GM12892 (cell line): Measurements from ENCODE around the gene PADI1.

Experiments used
- DNase-seq: peaks from one replicate; pipeline ENCODE4 v3.0.0; 2011; ENCODE audit not compliant: insufficient read length
- FAIRE-seq: peaks from 2 replicates; lab custom pipeline; 2011; peaks lifted over from hg19 to GRCh38; lab: Jason Lieb, UNC
- POLR2A ChIP-seq: IDR thresholded peaks from 2 replicates; pipeline ENCODE4 v1.6.1; 2011; ENCODE audit warnings: low read depth, low read length, control low read depth
- POLR2AphosphoS5 ChIP-seq: IDR thresholded peaks from 2 replicates; pipeline ENCODE4 v1.6.1; 2011; ENCODE audit warnings: low read depth, low read length, control low read depth
- TAF1 ChIP-seq: IDR thresholded peaks from 2 replicates; pipeline ENCODE4 v1.6.1; 2011; ENCODE audit warnings: low read depth, mild to moderate bottlenecking, control low read depth, low read length, borderline replicate concordance

Gene PADI1

GRCh38 chr1:17243274-17243673 lies 38.3 kb downstream of the PADI1 start:
- FAIRE-seq (no peak), DNase-seq (no peak)
- TF ChIP-seq POLR2AphosphoS5: no peak
- TF ChIP-seq TAF1: no peak
- no peak for TF ChIP-seq POLR2A

DNA sequence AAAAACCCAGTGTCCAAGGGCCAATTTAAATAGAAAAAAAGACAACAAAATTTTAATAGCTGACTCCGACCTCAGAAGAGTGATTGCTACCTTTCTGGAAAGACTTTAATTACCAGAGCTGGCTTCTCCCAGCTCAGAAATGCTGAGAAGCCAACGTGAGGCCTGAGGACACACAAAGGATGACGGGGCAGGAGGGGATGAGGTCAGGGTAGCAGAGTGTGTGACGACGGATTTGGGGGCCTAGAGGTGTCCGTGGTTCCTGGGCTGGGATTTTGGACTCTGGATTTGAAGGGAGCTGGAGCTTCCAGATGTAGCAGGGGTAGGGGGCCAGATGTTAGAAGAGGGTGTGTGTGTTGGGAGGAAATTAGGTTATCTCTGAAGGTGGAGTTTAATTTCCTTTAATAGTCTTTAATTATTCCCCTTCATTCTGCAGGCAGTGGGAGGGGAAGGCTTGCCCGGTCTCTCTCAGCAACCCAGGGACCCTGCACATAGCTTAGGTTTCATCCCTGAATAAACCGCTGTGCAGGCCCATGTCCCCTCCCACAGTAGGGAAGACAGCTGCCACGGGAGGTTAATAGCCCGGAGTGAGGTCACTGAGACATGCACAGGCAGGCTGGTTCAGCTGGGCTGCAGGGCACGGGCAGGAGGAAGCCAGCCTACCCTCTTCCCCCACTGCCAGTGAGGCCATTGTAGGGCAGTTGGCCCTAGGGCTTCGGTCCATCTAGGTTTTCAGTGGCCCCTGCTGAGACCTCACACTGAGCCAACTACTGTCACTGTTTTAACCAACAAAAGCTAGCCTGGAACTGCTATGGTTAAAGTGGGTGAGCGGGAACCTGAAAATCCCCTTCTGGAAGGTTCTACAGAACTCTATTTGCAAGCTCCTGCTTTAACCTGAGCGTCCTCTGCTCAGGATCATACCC lies 40.2 kb downstream of the PADI1 start:
- DNase-seq (no peak), FAIRE-seq (no peak)
- TF ChIP-seq TAF1: no peak
- TF ChIP-seq POLR2AphosphoS5: no peak
- no peak for TF ChIP-seq POLR2A

- FAIRE-seq (no peak), DNase-seq (no peak)
- TF ChIP-seq POLR2AphosphoS5 (no peak), TAF1 (no peak), POLR2A (no peak)
Measured at GRCh38 chr1:17245816-17246325, 40.9 kb downstream of the PADI1 start.

DNA sequence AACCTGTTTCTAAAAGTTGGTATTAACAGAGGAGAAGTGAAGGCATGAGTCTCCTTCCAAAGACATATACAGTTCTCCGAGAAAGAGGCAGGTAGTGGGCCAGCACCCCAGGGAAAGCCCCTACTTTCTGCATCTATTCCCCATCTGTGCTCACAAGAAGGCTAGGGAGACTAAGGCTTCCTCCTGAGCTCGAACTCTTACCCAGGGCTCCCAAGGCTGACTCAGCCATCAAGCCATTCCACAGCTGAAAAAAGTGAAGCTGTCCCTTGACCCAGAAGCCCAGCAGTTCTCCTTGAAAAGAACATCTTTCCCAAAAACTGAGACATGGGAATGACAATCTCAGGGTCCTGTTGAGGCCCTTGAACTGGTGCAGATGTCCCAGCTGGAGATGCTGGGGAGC lies 42.0 kb downstream of the PADI1 start:
- no peak for DNase-seq
- no peak for FAIRE-seq
- TF ChIP-seq POLR2AphosphoS5: no peak
- TF ChIP-seq POLR2A: no peak
- TF ChIP-seq TAF1: no peak

DNA sequence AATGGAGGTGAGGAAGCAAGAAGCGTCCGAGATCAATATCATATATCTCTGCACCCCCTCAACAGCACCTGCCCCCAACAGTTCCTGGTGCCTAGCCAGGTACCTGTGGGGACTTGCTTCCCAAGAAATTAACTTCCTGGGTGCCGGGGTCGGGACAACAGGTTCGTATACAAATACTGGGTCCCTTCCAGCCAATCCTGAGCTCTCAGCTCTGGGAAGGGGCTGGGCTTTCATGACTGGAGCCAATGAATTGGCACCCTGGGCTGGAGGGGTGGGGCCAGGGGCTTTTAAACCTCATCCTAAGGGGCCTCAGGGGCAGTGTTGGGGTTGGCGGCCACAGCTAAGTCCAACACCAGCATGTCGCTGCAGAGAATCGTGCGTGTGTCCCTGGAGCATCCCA lies 43.9 kb downstream of the PADI1 start, which contains the start of gene PADI3:
PADI3 (plus strand) TSS at position 318 of the 400 bp plus-strand sequence; CDS start at position 358, 40 bp downstream.
- DNase-seq (no peak), FAIRE-seq (no peak)
- TF ChIP-seq POLR2A: no peak
- TF ChIP-seq POLR2AphosphoS5: no peak
- TF ChIP-seq TAF1: no peak

GRCh38 chr1:17250601-17251000 lies 45.7 kb downstream of the PADI1 start:
- DNase-seq: no peak
- TF ChIP-seq POLR2A (no peak), TAF1 (no peak), POLR2AphosphoS5 (no peak)
- FAIRE-seq: no peak

DNA sequence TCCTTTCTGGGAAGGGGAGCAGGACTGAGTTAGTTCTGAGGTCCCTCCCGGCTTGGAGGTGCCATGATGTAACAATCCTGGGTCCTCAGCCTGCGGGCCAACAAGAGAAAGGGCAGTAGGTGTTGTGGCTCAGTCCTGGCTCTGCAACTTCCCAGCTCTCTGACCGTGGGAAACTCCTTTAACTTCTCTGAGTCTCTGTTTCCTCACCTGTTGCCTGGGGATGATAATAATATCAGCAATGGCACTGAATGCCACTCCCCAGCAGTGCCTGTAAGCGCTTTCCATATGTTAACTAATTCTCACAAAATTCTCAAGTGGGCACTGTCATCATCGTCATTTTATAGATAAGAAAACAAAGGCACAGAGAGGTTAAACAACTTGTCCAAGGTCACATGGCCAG lies 46.3 kb downstream of the PADI1 start:
- FAIRE-seq (no peak), DNase-seq (no peak)
- no peak for TF ChIP-seq TAF1
- no peak for TF ChIP-seq POLR2A
- no peak for TF ChIP-seq POLR2AphosphoS5

DNA sequence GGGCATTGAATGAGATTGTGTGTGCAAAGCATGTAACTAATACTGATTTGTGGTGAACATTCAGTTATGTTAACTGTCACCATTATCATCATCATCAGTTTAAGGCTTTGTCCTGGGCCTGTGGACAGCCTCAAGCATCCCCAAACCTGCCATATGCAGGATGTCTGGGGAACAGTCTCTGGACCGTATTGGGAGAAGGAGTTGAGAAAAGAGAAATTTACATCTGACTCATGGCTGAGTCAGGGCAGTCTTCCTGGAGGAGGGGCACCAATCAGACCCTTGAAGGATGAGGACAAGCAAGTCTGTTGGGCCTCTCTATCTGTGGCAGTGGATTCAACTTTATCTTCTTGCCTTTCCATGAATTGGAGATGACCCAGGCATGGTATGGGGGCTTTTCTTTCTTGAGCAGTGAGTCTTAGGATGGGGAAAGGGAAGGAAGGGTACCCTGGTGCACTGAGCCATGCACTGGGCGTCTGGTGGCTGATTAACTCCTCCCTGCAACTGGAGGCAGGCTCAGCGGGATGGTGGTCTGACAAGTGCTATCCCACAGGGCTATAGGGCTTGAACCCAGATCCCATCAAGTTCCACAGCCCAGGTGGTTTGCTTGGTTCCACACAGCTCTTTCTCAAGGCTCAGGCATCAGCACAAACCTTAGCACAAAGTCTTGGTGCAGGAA lies 46.9 kb downstream of the PADI1 start:
- DNase-seq: no peak
- FAIRE-seq: no peak
- TF ChIP-seq POLR2A (no peak), POLR2AphosphoS5 (no peak), TAF1 (no peak)

- no peak for TF ChIP-seq POLR2AphosphoS5
- TF ChIP-seq TAF1: no peak
- TF ChIP-seq POLR2A: no peak
- no peak for FAIRE-seq
Measured at GRCh38 chr1:17255336-17255735, 50.4 kb downstream of the PADI1 start.

DNA sequence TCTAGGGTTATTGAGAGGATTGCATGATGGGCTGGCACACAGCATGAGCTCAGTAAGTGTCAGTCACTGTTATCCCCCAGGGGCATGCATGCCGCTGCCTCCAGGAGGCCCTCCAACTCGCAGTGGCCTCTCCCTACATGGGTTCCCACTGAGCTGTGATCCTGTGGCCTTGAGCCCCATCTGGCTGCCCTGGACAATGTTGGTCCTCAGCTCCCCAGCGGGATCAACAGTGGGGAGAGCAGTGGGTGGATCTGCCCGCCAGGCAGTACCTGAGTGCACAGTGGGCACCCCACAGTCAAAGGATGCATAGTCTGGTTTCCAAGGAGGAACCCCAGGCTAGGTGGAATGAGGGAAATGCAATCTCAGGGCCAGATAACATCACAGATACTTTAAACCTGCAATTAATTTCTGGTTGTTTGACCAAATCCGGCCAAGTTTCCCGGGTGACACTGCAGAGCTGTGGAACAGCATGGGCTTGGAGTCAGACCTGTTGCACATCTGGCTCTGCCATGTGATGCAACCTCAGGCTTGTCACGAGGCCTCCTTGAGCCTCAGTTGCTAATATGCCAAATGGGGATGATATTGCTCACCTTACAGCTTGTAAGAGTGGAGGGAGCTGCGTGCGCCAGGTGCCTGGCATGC lies 53.3 kb downstream of the PADI1 start:
- FAIRE-seq: no peak
- DNase-seq: no peak
- no peak for TF ChIP-seq TAF1

More at GRCh38 chr1:17255336-17255735, 50.4 kb downstream of the PADI1 start:
- DNase-seq: no peak

DNA sequence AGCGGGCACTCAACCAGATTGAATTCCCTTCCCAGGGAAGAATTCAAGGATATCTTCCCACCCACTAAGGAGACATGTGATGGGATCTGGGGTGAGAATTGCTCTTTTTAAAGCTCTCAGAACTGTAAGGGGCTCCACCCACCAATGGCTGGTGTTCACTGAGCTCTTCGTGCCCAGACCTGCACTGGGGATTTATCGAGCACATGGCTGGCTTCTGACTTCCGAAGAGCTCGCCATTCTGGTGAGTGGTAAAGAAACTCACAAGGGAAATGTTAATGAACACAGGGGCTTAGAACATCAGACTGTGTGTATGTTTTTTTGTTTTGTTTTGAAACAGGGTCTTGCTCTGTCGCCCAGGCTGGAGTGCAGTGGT lies 53.8 kb downstream of the PADI1 start:
- no peak for FAIRE-seq
- TF ChIP-seq TAF1 (no peak), POLR2A (no peak), POLR2AphosphoS5 (no peak)
- DNase-seq: no peak
